Progenitor cell of endocrine pancreas (in vitro differentiated cells): ENCODE data around the gene NCR3LG1. TPM values are rescaled to one million over a fixed set of nuclear protein-coding genes. Genes with fewer than 3 reads are reported as not detected.

Experiments used
- DNase-seq: peaks from one replicate; pipeline ENCODE4 v3.0.0; 2021; ENCODE audit warnings: low spot score; ENCODE audit not compliant: unreplicated experiment
- H3K27ac Mint-ChIP-seq: 2 replicates; pipeline ENCODE4 v1.8.0; 2021; ENCODE audit warnings: mild to moderate bottlenecking, moderate library complexity, mixed read lengths
- H3K27me3 Mint-ChIP-seq: 2 replicates; pipeline ENCODE4 v1.8.0; 2021; ENCODE audit warnings: mixed read lengths
- H3K36me3 Mint-ChIP-seq: 2 replicates; pipeline ENCODE4 v1.8.0; 2022; ENCODE audit warnings: mixed read lengths; ENCODE audit not compliant: insufficient read depth
- H3K4me1 Mint-ChIP-seq: 2 replicates; pipeline ENCODE4 v1.8.0; 2021; ENCODE audit warnings: low read depth, mixed read lengths
- H3K4me3 Mint-ChIP-seq: 2 replicates; pipeline ENCODE4 v1.8.0; 2021; ENCODE audit warnings: low read depth, mild to moderate bottlenecking, moderate library complexity, mixed read lengths
- H3K9me3 Mint-ChIP-seq: 2 replicates; pipeline ENCODE4 v1.8.0; 2021; ENCODE audit warnings: low read depth, mixed read lengths
- CTCF ChIP-seq: fragments of 200-600 bp; sonication (generic); IDR thresholded peaks from one replicate; pipeline ENCODE4 v1.5.0; 2021; ENCODE audit warnings: antibody characterized with exemption, mild to moderate bottlenecking; ENCODE audit not compliant: unreplicated experiment
- total RNA-seq: library from RNA; stranded (reverse); gene quantifications from 2 replicates; pipeline ENCODE4 v1.2.1, GENCODE V29; 2021

NCR3LG1 gene
- total RNA-seq, 1 donor from 2014 or later, result 1.3 TPM

- H3K27ac Mint-ChIP-seq, result no peak overlapping the region
- peaks cover 6% of the 10 kb centered on the region for H3K4me1 Mint-ChIP-seq
- no peaks in the 10 kb centered on the region for H3K9me3 Mint-ChIP-seq
- H3K36me3 Mint-ChIP-seq, result peaks cover 1% of the 10 kb centered on the region
- no peak for DNase-seq
- TF ChIP-seq CTCF, result no peak
- no peak overlapping the region for H3K4me3 Mint-ChIP-seq
- H3K27me3 Mint-ChIP-seq, result peaks cover 34% of the 10 kb centered on the region
These were observed 3.9 kb upstream of the NCR3LG1 start for GRCh38 chr11:17347676-17348075.

GRCh38 chr11:17350455-17351171, 987 bp upstream of the NCR3LG1 start:
- H3K36me3 Mint-ChIP-seq, result peaks cover 1% of the 10 kb centered on the region
- no peak for DNase-seq
- no peak for TF ChIP-seq CTCF
- peaks cover 51% of the 10 kb centered on the region for H3K27me3 Mint-ChIP-seq
- H3K27ac Mint-ChIP-seq, result no peak overlapping the region
- H3K4me1 Mint-ChIP-seq, result peaks cover 15% of the 10 kb centered on the region
- H3K9me3 Mint-ChIP-seq, result no peaks in the 10 kb centered on the region
- H3K4me3 Mint-ChIP-seq, result peak overlapping the region; percentile 71

- DNase-seq, result no peak
- peak; percentile 17 for TF ChIP-seq CTCF
- Mint-ChIP-seq H3K36me3 (peaks cover 1% of the 10 kb centered on the region), H3K4me1 (peaks cover 15% of the 10 kb centered on the region), H3K9me3 (no peaks in the 10 kb centered on the region), H3K27me3 (peaks cover 51% of the 10 kb centered on the region), H3K4me3 (peak overlapping the region; percentile 71), H3K27ac (no peak overlapping the region)
These were observed 459 bp upstream of the NCR3LG1 start for GRCh38 chr11:17351172-17351509.

- Mint-ChIP-seq H3K4me1 (peaks cover 15% of the 10 kb centered on the region), H3K36me3 (peaks cover 1% of the 10 kb centered on the region), H3K27me3 (peaks cover 51% of the 10 kb centered on the region), H3K4me3 (peak overlapping the region; percentile 71), H3K27ac (peak overlapping the region; percentile 38), H3K9me3 (no peaks in the 10 kb centered on the region)
- TF ChIP-seq CTCF, result no peak
- peak; percentile 40 for DNase-seq
These were observed 1.6 kb downstream of the NCR3LG1 start for GRCh38 chr11:17352950-17353820.

- H3K27ac Mint-ChIP-seq, result peak overlapping the region; percentile 80
- H3K36me3 Mint-ChIP-seq, result peaks cover 2% of the 10 kb centered on the region
- peaks cover 50% of the 10 kb centered on the region for H3K27me3 Mint-ChIP-seq
- no peak for TF ChIP-seq CTCF
- H3K4me3 Mint-ChIP-seq, result peak overlapping the region; percentile 71
- H3K9me3 Mint-ChIP-seq, result peaks cover 1% of the 10 kb centered on the region
- H3K4me1 Mint-ChIP-seq, result peaks cover 15% of the 10 kb centered on the region
- no peak for DNase-seq
These were observed 2.4 kb downstream of the NCR3LG1 start for GRCh38 chr11:17353821-17354600.
